ENCODE results near the gene SALL2.

DNA sequence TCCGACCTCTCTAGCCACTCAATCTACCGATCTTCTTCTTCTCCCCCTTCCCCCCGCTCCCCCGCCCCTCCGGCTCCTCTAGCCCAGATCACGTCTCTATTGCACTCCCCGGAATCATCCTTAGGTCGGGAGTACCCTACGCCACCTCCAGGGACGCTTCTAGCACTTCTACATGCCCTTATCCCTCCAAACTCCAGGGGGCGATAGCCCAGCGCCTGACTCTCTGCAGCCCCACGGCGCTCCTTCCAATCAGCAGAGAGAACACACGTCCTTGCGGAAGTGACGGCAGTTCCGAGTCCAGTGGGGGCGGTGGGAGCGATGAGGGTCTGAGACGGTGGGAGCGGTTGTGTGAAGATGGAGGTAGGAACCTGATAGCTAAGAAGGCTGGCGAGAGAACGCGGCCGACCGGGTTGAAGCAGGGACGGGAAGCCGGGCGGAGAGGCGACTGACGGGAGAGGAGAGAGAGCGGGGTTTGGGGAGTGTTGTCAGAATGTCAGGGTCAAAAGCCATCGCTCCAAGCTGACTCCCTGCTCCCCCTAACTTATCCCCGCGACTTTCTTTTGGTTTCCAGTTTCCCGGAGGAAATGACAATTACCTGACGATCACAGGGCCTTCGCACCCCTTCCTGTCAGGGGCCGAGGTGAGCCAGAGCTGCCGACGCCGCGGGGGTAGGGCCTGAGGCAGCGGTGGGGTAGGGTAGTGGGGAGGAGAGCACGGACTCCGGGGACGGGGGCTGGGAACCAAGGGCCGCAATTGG, 49.0 kb downstream of the SALL2 start, which contains the start of the genes RAB2B and TOX4:
- TF ChIP-seq, protein P1, sequence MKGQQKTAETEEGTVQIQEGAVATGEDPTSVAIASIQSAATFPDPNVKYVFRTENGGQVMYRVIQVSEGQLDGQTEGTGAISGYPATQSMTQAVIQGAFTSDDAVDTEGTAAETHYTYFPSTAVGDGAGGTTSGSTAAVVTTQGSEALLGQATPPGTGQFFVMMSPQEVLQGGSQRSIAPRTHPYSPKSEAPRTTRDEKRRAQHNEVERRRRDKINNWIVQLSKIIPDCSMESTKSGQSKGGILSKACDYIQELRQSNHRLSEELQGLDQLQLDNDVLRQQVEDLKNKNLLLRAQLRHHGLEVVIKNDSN (IDR thresholded peaks at IDR 0.05), result peak; percentile 44
- TF ChIP-seq EGR1 (IDR thresholded peaks at IDR 0.05) (no peak), TAF1 (IDR thresholded peaks at IDR 0.05; ENCODE audit: low read depth) (peak; percentile 54), FOXM1 (IDR thresholded peaks at IDR 0.05; ENCODE audit: borderline replicate concordance, low read depth) (no peak), EP300 (IDR thresholded peaks at IDR 0.05; ENCODE audit: borderline replicate concordance) (no peak), CEBPB (IDR thresholded peaks at IDR 0.05) (no peak), REST (IDR thresholded peaks at IDR 0.05; ENCODE audit: low read depth) (no peak)
- TF ChIP-seq, protein P2, sequence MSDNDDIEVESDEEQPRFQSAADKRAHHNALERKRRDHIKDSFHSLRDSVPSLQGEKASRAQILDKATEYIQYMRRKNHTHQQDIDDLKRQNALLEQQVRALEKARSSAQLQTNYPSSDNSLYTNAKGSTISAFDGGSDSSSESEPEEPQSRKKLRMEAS (IDR thresholded peaks at IDR 0.05), result peak; percentile 59; the same call in 1 of the 2 replicates

Data from Ishikawa (cell line).